ENCODE results near the gene DOHH.

DNA sequence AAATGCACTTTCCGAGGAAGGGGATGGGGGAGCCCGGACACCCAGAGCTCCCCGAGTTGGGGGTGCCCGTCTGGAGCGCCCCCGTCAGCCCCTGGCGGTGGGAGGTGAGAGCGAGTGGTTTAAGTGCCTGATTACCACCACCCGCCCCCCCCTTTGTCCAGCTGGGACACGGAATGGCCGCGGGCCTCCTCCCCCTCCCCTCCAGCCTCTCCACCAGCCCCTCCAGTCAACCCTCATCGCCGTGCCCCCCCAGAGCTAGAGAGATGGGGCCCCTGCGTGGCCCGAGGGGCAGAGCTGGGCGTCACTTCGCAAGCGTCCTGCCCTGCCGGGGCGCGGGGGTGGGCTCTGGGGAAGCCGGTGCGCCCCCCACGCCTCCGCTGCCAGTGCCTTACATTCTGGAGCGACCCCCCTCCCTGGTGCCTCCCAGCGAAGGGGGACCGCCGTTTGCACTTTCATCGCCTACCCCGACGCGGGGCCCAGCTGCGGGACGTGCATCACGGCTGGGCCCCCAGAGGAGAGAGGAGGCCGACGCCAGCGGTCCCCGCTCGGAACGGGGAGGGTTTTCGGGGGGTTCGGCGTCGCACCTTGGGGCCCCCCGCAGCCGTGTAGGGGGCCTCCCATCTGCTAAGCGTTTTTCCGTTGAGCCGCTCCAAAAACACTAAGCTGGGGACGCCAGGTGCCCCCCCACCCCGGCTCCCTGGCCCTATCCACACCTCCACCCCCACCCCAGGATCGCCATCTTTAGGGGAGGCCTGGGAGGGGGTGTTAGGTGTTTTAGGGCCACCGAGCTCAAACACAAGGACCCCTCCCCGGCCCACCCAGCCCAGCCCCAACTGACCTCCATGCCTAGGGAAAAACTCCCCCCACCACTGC, 36.5 kb downstream of the DOHH start:
- TF ChIP-seq EGR1 (IDR thresholded peaks at IDR 0.05) (no peak), MAX (IDR thresholded peaks at IDR 0.05) (no peak), FOXM1 (IDR thresholded peaks at IDR 0.05; ENCODE audit: borderline replicate concordance, low read depth) (no peak), EP300 (IDR thresholded peaks at IDR 0.05; ENCODE audit: borderline replicate concordance) (no peak), YY1 (IDR thresholded peaks at IDR 0.05; ENCODE audit: low read depth) (no peak)
